ENCODE measurements around the gene ING4. TPM values are rescaled to one million over a fixed set of nuclear protein-coding genes. Genes with fewer than 3 reads are reported as not detected.

The ING4 gene
- total RNA-seq, 2 donors from 2014 or later = 21.8 to 22.6 TPM

DNA sequence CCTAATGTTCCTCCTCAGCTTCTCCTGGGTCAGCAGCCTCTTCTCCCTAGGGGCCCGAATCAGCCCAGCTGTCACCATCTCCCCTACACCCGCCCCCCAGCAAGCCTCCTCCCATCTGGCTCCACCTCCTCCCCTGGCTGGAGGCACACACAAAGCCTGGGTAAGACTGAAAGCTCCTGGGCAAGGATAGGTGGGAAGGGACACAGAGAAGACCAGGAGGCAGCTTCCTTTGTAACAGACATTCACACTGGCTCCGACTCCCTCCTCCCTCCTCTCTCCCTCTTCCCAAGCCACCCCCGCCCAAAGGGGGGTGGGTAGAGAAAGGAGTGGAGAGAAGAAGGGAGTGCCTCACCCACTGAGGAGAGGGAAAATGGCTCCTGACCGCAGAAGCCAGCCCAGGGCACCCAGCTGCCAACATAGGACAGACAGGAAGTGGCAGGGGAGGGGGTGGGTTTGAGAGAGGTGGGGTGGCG is 59.8 kb downstream of the ING4 start:
- peaks cover 0 to 54% of the 10 kb centered on the region in 2 donors for H3K4me1 ChIP-seq
- no peaks in the 10 kb centered on the region for H3K27me3 ChIP-seq
- H3K9me3 ChIP-seq = no peaks in the 10 kb centered on the region
- H3K4me3 ChIP-seq = peak overlapping the region in 1 of 2 donors; percentile 7
- peak; percentile 69 for DNase-seq (ENCODE audit: low spot score)
- TF ChIP-seq, protein P1, sequence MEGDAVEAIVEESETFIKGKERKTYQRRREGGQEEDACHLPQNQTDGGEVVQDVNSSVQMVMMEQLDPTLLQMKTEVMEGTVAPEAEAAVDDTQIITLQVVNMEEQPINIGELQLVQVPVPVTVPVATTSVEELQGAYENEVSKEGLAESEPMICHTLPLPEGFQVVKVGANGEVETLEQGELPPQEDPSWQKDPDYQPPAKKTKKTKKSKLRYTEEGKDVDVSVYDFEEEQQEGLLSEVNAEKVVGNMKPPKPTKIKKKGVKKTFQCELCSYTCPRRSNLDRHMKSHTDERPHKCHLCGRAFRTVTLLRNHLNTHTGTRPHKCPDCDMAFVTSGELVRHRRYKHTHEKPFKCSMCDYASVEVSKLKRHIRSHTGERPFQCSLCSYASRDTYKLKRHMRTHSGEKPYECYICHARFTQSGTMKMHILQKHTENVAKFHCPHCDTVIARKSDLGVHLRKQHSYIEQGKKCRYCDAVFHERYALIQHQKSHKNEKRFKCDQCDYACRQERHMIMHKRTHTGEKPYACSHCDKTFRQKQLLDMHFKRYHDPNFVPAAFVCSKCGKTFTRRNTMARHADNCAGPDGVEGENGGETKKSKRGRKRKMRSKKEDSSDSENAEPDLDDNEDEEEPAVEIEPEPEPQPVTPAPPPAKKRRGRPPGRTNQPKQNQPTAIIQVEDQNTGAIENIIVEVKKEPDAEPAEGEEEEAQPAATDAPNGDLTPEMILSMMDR (IDR thresholded peaks at IDR 0.05) = no peak
- peak overlapping the region; percentile 49 to 50 for H3K27ac ChIP-seq
- peaks cover 45% of the 10 kb centered on the region for H3K36me3 ChIP-seq

DNA sequence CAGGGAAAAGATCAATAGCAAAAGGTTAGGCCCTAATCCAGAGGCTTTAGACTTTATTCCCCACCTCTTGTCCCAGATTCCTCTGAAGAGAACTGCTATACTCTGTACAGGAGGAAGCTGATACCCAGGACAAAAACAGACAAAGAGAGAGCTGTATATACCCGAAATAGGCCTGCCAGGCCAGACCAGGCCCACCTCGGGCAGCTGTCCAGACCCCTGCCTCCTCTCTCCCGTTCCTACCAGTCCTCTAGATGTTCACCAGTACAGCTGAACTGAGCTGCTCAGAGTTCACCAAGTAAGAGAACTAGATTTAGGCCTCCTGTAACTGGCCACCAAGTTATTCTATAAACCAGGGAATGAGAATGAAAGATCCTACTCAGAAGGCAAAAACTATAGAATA is 60.4 kb downstream of the ING4 start:
- Histone ChIP-seq H3K4me3 (no peak overlapping the region), H3K9me3 (no peaks in the 10 kb centered on the region), H3K27me3 (no peaks in the 10 kb centered on the region), H3K36me3 (peaks cover 52% of the 10 kb centered on the region), H3K27ac (peak overlapping the region; percentile 49 to 50), H3K4me1 (peaks cover 0 to 48% of the 10 kb centered on the region in 2 donors)
- TF ChIP-seq, protein P1 (IDR thresholded peaks at IDR 0.05) = no peak
- DNase-seq (ENCODE audit: low spot score) = no peak

Other genes starting within 250 kb of the ING4 start
- 1 to 10 TPM in 1 of 2 donors, not detected in 1; 1.1 TPM for gene CD27, start 218.2 kb downstream of the ING4 start, total RNA-seq
- 10 to 100 TPM; 14.5 to 16.9 TPM for gene TAPBPL, start 211.1 kb downstream of the ING4 start, total RNA-seq
- gene VAMP1, start 192.4 kb downstream of the ING4 start, total RNA-seq = 1 to 10 TPM; 1.7 to 3.6 TPM
- gene MRPL51, start 169.9 kb downstream of the ING4 start, total RNA-seq = 100 to 1,000 TPM in 1 of 2 donors, 10 to 100 TPM in 1; 87.7 to 104 TPM
- 10 to 100 TPM; 11.6 to 53.5 TPM for gene NCAPD2, start 169.0 kb downstream of the ING4 start, total RNA-seq
- 1,000 to 10,000 TPM; 4,693 to 5,476 TPM for gene GAPDH, start 128.6 kb downstream of the ING4 start, total RNA-seq
- gene IFFO1, start 107.1 kb downstream of the ING4 start, total RNA-seq = 10 to 100 TPM; 12.3 to 13.2 TPM
- gene NOP2, start 94.8 kb downstream of the ING4 start, total RNA-seq = 10 to 100 TPM; 17.7 to 17.9 TPM
- 100 to 1,000 TPM; 150 to 192 TPM for gene CHD4, start 55.7 kb downstream of the ING4 start, total RNA-seq
- 1 to 10 TPM; 1.6 to 3.7 TPM for gene LPAR5, start 27.2 kb downstream of the ING4 start, total RNA-seq
- gene ACRBP, start 15.7 kb downstream of the ING4 start, total RNA-seq = under 1 TPM in 1 of 2 donors, not detected in 1; 0.43 TPM
- gene ZNF384, start 26.3 kb upstream of the ING4 start, total RNA-seq = 10 to 100 TPM; 23.8 to 33.3 TPM
- gene PIANP, start 37.7 kb upstream of the ING4 start, total RNA-seq = not detected
- gene COPS7A, start 60.9 kb upstream of the ING4 start, total RNA-seq = 10 to 100 TPM; 72.7 to 73.6 TPM
- gene MLF2, start 90.0 kb upstream of the ING4 start, total RNA-seq = 100 to 1,000 TPM; 121 to 138 TPM
- 100 to 1,000 TPM in 1 of 2 donors, 10 to 100 TPM in 1; 67.8 to 119 TPM for gene PTMS, start 103.2 kb upstream of the ING4 start, total RNA-seq
- under 1 TPM in 1 of 2 donors, not detected in 1; 0.47 TPM for gene LAG3, start 109.4 kb upstream of the ING4 start, total RNA-seq
- gene CD4, start 126.4 kb upstream of the ING4 start, total RNA-seq = 1 to 10 TPM; 3.2 to 7.3 TPM
- gene GPR162, start 158.7 kb upstream of the ING4 start, total RNA-seq = 1 to 10 TPM in 1 of 2 donors, under 1 TPM in 1; 0.44 to 7.0 TPM
- 10 to 100 TPM in 1 of 2 donors, 1 to 10 TPM in 1; 7.0 to 11.0 TPM for gene P3H3, start 165.3 kb upstream of the ING4 start, total RNA-seq
- gene GNB3, start 177.8 kb upstream of the ING4 start, total RNA-seq = 1 to 10 TPM in 1 of 2 donors, under 1 TPM in 1; 0.83 to 1.5 TPM
- 1 to 10 TPM in 1 of 2 donors, under 1 TPM in 1; 0.39 to 1.7 TPM for gene CDCA3, start 188.2 kb upstream of the ING4 start, total RNA-seq
- 10 to 100 TPM; 35.3 to 45.1 TPM for gene USP5, start 189.0 kb upstream of the ING4 start, total RNA-seq
- gene TPI1, start 204.4 kb upstream of the ING4 start, total RNA-seq = 100 to 1,000 TPM; 755 to 842 TPM
- gene SPSB2, start 210.2 kb upstream of the ING4 start, total RNA-seq = 1 to 10 TPM; 4.1 to 6.4 TPM
- gene LRRC23, start 241.7 kb upstream of the ING4 start, total RNA-seq = 10 to 100 TPM in 1 of 2 donors, 1 to 10 TPM in 1; 8.4 to 15.6 TPM